Measurements from ENCODE around the gene ZNF674.

DNA sequence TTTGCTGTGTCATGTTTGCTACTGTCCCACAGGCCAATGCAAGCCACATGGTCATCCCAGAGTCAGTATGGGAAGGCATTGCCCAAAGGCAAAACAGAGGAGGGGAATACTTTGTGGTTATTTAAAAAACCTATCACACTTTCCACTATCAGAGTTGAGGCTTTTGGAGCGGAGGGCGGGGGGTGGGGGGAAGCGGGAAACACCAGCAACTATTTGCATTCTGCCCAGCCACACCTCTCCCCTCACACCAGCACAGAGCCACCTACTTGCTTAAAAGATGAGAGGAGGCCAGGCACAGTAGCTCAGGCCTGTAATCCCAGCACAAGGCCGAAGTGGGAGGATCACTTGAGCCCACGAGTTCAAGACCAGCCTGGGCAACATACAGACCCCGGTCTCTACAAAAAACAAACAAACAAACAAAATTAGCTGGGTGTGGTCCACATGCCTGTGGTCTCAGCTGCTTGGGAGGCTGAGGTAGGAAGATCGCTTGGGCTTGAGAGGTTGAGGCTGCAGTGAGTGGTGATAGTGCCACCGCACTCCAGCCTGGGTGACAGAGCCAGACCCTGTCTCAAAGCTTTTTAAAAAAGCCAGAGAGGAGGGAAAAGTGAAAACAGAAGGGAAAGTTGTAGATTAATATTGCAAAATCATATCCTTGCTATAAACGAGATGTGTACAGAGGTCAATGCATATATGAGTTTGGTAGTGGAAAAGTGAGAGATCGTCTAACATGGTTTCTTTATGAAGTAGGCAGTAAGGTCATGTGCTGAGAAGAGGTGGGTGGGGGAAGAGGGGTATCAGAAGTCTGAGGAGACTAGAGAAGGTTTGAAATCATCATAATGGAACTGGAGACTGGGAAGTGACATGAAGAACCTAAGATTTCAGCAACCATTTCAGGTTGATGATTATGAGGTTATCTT lies 26.5 kb upstream of the ZNF674 start:
- TF ChIP-seq EZH2 (IDR thresholded peaks at IDR 0.05) (no peak), POLR2AphosphoS5 (IDR thresholded peaks at IDR 0.05; ENCODE audit: borderline replicate concordance, low read depth, low read length) (no peak), FOXP2 (optimal IDR thresholded peaks at IDR 0.05; ENCODE audit: control extremely low read depth, extremely low read length, insufficient read depth) (no peak)
